HepG2 (cell line): ENCODE data around the gene TUBG1. TPM values are rescaled to one million over a fixed set of nuclear protein-coding genes. Genes with fewer than 3 reads are reported as not detected.
A peak's percentile ranks its signal among the peaks of the same experiment; 100 is the strongest.
"Not testable (repeated sequence)": the region's sequence is repeated elsewhere in the genome, so short reads cannot be mapped to it uniquely, and the experiment has no call there.

Experiments
- ATAC-seq: fragments of 200-7000 bp; cut with Tn5 transposase; 3 replicates; pipeline ENCODE4 v1.9.1; 2020; ENCODE audit warnings: mild to moderate bottlenecking, moderate library complexity
- BruUV-seq: library from RNA; stranded (reverse); fragments of 400-500 nt; replicated peaks from 2 replicates; lab custom pipeline; 2021; lab: Mats Ljungman, UMichigan
- CTCF ChIA-PET: fragments of 300-600 bp; formaldehyde crosslinking; extraction: SDS; loops from one replicate; lab custom pipeline; 2021; ENCODE audit warnings: low total read pairs, inconsistent platforms, low intra/inter-chr PET ratio; lab: Yijun Ruan, JAX
- POLR2A ChIA-PET: fragments of 350-600 bp; sonication (Branson Sonifier 250); formaldehyde crosslinking; loops from one replicate; lab custom pipeline; 2020; ENCODE audit warnings: antibody characterized with exemption, inconsistent platforms; lab: Yijun Ruan, JAX
- DNase-seq: peaks from one replicate; pipeline ENCODE4 v3.0.0-alpha.2; 2015; ENCODE audit warnings: low spot score
- FAIRE-seq: peaks from 3 replicates; lab custom pipeline; 2011; peaks lifted over from hg19 to GRCh38; lab: Jason Lieb, UNC
- H2AFZ ChIP-seq: one replicate; pipeline ENCODE4 v1.6.1; 2011; ENCODE audit warnings: low read length, inconsistent platforms
- H3K27ac ChIP-seq: fragments of 300-600 bp; 3 replicates; pipeline ENCODE4 v1.8.0; 2011; ENCODE audit warnings: mixed run types, mild to moderate bottlenecking, mixed read lengths, low read length, inconsistent platforms; ENCODE audit not compliant: insufficient read depth; ENCODE audit errors: extremely low read length
- H3K27me3 ChIP-seq, 2 experiments: fragments of 200-600 bp in 1 of 2; 2 replicates in 1 of 2; 3 replicates in 1 of 2; pipeline versions ENCODE4 v1.6.0 to v1.8.0; 2011; ENCODE audit warnings: low read length in 2 of 2, mild to moderate bottlenecking in 2 of 2, moderate library complexity in 2 of 2, inconsistent platforms in 1 of 2; ENCODE audit not compliant: insufficient read depth in 2 of 2, control insufficient read depth in 1 of 2
- H3K36me3 ChIP-seq, 2 experiments: fragments of 200-600 bp in 1 of 2; replicated peaks in 1 of 2; 2 replicates in 1 of 2; 3 replicates in 1 of 2; pipeline versions ENCODE4 v1.5.1 to v1.8.0; 2011; ENCODE audit warnings: low read length in 2 of 2, inconsistent platforms in 1 of 2; ENCODE audit not compliant: insufficient read depth in 2 of 2, control insufficient read depth in 1 of 2
- H3K4me1 ChIP-seq: 2 replicates; pipeline ENCODE4 v1.5.1; 2012; ENCODE audit warnings: low read length, inconsistent platforms; ENCODE audit not compliant: insufficient read depth
- H3K4me2 ChIP-seq: 2 replicates; pipeline ENCODE4 v1.6.0; 2011; ENCODE audit warnings: low read depth, low read length, inconsistent platforms
- H3K4me3 ChIP-seq, 3 experiments: fragments of 200-600 bp in 1 of 3; sonication (generic), shearing (Covaris generic) in 1 of 3; replicated peaks in 1 of 3; 2 replicates each; pipeline ENCODE4 v1.5.1; 2011 to 2016; ENCODE audit warnings: low read length in 3 of 3, inconsistent platforms in 2 of 3, low read depth in 2 of 3, mild to moderate bottlenecking in 2 of 3, control low read depth in 1 of 3, mixed read lengths in 1 of 3; ENCODE audit not compliant: insufficient read depth in 1 of 3
- H3K79me2 ChIP-seq: one replicate; pipeline ENCODE4 v1.6.1; 2011; ENCODE audit warnings: low read length, inconsistent platforms; ENCODE audit not compliant: insufficient read depth
- H3K9ac ChIP-seq: 2 replicates; pipeline ENCODE4 v1.6.0; 2011; ENCODE audit warnings: mild to moderate bottlenecking, low read depth, low read length, inconsistent platforms; ENCODE audit not compliant: insufficient read depth
- H3K9me3 ChIP-seq: 2 replicates; pipeline ENCODE4 v1.5.1; 2012; ENCODE audit warnings: mild to moderate bottlenecking, low read length
- H4K20me1 ChIP-seq: 2 replicates; pipeline ENCODE4 v1.6.0; 2011; ENCODE audit warnings: inconsistent platforms, mild to moderate bottlenecking, low read length, moderate library complexity; ENCODE audit not compliant: insufficient read depth
- ARID2 ChIP-seq: sonication (generic); formaldehyde crosslinking; IDR thresholded peaks from 2 replicates; pipeline ENCODE4 v1.8.1; 2022; ENCODE audit warnings: mild to moderate bottlenecking, missing genetic modification reagents, borderline replicate concordance
- KAT8 ChIP-seq: IDR thresholded peaks from 2 replicates; pipeline ENCODE4 v1.6.1; 2016; ENCODE audit warnings: missing genetic modification reagents, missing compliant biosample characterization
- NFKBIZ ChIP-seq: IDR thresholded peaks from 2 replicates; pipeline ENCODE4 v1.6.1; 2018; ENCODE audit warnings: missing genetic modification reagents, missing compliant biosample characterization
- TAF1 ChIP-seq: sonication (generic); formaldehyde crosslinking; IDR thresholded peaks from 2 replicates; pipeline ENCODE4 v1.4.0; 2020; ENCODE audit warnings: missing genetic modification reagents
- TARDBP ChIP-seq: sonication (generic); formaldehyde crosslinking; IDR thresholded peaks from 2 replicates; pipeline ENCODE4 v1.8.0; 2022; ENCODE audit warnings: mild to moderate bottlenecking, missing genetic modification reagents
- ZNF121 ChIP-seq: sonication (generic); formaldehyde crosslinking; IDR thresholded peaks from 2 replicates; pipeline ENCODE4 v1.5.0; 2020; ENCODE audit warnings: mild to moderate bottlenecking, missing genetic modification reagents
- ZNF230 ChIP-seq: sonication (generic); formaldehyde crosslinking; IDR thresholded peaks from 2 replicates; pipeline ENCODE4 v1.4.0; 2020; ENCODE audit warnings: mild to moderate bottlenecking, missing genetic modification reagents
- ZNF343 ChIP-seq: sonication (generic); formaldehyde crosslinking; IDR thresholded peaks from 2 replicates; pipeline ENCODE4 v1.4.0; 2020; ENCODE audit warnings: mild to moderate bottlenecking, missing genetic modification reagents
- ZNF770 ChIP-seq: sonication (generic); formaldehyde crosslinking; IDR thresholded peaks from 2 replicates; pipeline ENCODE4 v1.5.0; 2020; ENCODE audit warnings: mild to moderate bottlenecking, missing genetic modification reagents
- WGBS: methylation state at CpG from one replicate; pipeline ENCODE4 v1.1.6; 2017; ENCODE audit warnings: low lambda C conversion rate; 5-methylcytosine and 5-hydroxymethylcytosine counted together
- in situ Hi-C: cut with HindIII; loops from 2 replicates; pipeline ENCODE4 v1.10.0; 2017; ENCODE audit warnings: low pct_unique_long_range_greater_than_20kb; ENCODE audit not compliant: extremely low pct_ligation_motif_present
- intact Hi-C: fragments of 100-400 bp; cut with micrococcal nuclease; formaldehyde crosslinking; loops from one replicate; pipeline ENCODE4 v1.10.0; 2022; ENCODE audit not compliant: unreplicated experiment
- polyA plus RNA-seq, 8 experiments: library from polyadenylated mRNA; depleted of rRNA in 3 of 8; stranded (reverse) in 7 of 8; unstranded in 1 of 8; fragments of >200 nt; fragmentation: Illumina TruSeq in 4 of 8; extraction: Trizol in 4 of 8; gene quantifications; 2 replicates each; pipeline versions ENCODE4 v1.2.1 to v1.2.3, GENCODE V29; 2011 to 2016; ENCODE audit warnings: low read depth in 4 of 8, missing spikeins in 1 of 8, mixed read lengths in 1 of 8; ENCODE audit not compliant: insufficient read depth in 1 of 8
- total RNA-seq, 5 experiments: library from RNA; depleted of rRNA; stranded (reverse); fragments of >200 nt; fragmentation: Illumina TruSeq; extraction: Trizol; gene quantifications; 2 replicates each; pipeline ENCODE4 v1.2.3, GENCODE V29; 2016; ENCODE audit warnings: low read depth in 1 of 5
- TF ChIP-seq, protein P1 (sequence below): sonication (generic); formaldehyde crosslinking; IDR thresholded peaks from 2 replicates; pipeline ENCODE4 v1.5.0; 2020; ENCODE audit warnings: mild to moderate bottlenecking, missing genetic modification reagents

TUBG1 gene
- total and polyA plus RNA-seq, 2 of the 13 experiments (the other 11 are each of a cell fraction or from before 2014, with no cell fraction given): 74.1 to 137 TPM

GRCh38 chr17:42621987-42622386 lies 12.5 kb downstream of the TUBG1 start:
- peak; percentile 81 for TF ChIP-seq ZNF121 (CRISPR knock-in tag)
- peak; percentile 81 for TF ChIP-seq ZNF770 (CRISPR knock-in tag)
- H3K9me3 ChIP-seq, CTCF ChIA-PET, H3K27ac ChIP-seq, H3K79me2 ChIP-seq, BruUV-seq, in situ Hi-C loops, intact Hi-C loops, FAIRE-seq, ATAC-seq, H3K9ac ChIP-seq, DNase-seq, H3K4me2 ChIP-seq, H2AFZ ChIP-seq, H3K4me3 ChIP-seq, H3K36me3 ChIP-seq, H3K27me3 ChIP-seq, H4K20me1 ChIP-seq: not testable (repeated sequence)
- POLR2A ChIA-PET: interaction anchor here (1.3 kb wide), 1 partner anchor 13 kb away, joined by 4 read pairs; the partner anchor contains the start of genes RETREG3 and TUBG1
- peaks cover 36% of the 10 kb centered on the region for H3K4me1 ChIP-seq
- WGBS: 53% methylated on average over 3 of the region's 3 CpGs

DNA sequence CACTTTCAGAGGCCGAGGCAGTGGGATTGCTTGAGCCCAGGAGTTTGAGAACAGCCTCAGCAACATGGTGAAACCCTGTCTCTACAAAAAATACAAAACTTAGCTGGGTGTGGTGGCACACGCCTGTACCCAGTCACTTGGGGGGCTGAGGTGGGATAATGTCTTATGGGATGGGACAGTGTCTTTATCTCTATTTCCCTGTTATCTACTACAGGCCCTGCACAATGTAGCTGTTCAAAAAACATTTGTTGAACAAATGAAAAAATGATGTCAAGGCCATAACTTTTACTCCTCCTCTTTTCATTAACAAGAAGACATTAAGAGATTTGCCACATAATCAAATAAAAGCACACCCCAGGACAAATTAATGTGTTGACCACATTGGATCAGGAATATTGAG lies 13.8 kb downstream of the TUBG1 start:
- ChIA-PET POLR2A (interaction anchor here (1.3 kb wide), 1 partner anchor 14 kb away, joined by 4 read pairs; the partner anchor contains the start of genes RETREG3 and TUBG1), CTCF (no interaction called here)
- no TSS peak for BruUV-seq
- ATAC-seq: no peak
- TF ChIP-seq, protein P1, sequence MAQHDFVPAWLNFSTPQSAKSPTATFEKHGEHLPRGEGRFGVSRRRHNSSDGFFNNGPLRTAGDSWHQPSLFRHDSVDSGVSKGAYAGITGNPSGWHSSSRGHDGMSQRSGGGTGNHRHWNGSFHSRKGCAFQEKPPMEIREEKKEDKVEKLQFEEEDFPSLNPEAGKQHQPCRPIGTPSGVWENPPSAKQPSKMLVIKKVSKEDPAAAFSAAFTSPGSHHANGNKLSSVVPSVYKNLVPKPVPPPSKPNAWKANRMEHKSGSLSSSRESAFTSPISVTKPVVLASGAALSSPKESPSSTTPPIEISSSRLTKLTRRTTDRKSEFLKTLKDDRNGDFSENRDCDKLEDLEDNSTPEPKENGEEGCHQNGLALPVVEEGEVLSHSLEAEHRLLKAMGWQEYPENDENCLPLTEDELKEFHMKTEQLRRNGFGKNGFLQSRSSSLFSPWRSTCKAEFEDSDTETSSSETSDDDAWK (CRISPR knock-in tag): no peak
- TF ChIP-seq TAF1: no peak
- no peak for TF ChIP-seq KAT8 (CRISPR knock-in tag)
- TF ChIP-seq ARID2 (CRISPR knock-in tag): no peak
- TF ChIP-seq NFKBIZ (CRISPR knock-in tag): no peak
- no peak for TF ChIP-seq ZNF343 (CRISPR knock-in tag)
- TF ChIP-seq ZNF230 (CRISPR knock-in tag): no peak
- TF ChIP-seq TARDBP: no peak
- Histone ChIP-seq H3K4me2 (no peak overlapping the region), H2AFZ (no peak overlapping the region), H4K20me1 (no peaks in the 10 kb centered on the region), H3K9me3 (no peaks in the 10 kb centered on the region), H3K4me1 (peaks cover 44% of the 10 kb centered on the region), H3K4me3 (no peak overlapping the region), H3K27ac (no peak overlapping the region), H3K36me3 (no peaks in the 10 kb centered on the region), H3K79me2 (no peaks in the 10 kb centered on the region), H3K27me3 (no peaks in the 10 kb centered on the region), H3K9ac (no peak overlapping the region)
- no peak for FAIRE-seq
- in situ Hi-C loops: no loop called here
- intact Hi-C loops: no loop called here
- DNase-seq: no peak
- WGBS: 5% methylated on average over 2 of the region's 2 CpGs
